B cell (primary cell): ENCODE data around the gene PHLDB3. TPM values are rescaled to one million over a fixed set of nuclear protein-coding genes. Genes with fewer than 3 reads are reported as not detected.

Source experiments
- ATAC-seq: fragments of 200-7000 bp; cut with Tn5 transposase; one replicate; pipeline ENCODE4 v1.10.0; 2021; ENCODE audit warnings: low read depth, mild to moderate bottlenecking, moderate number of reproducible peaks, moderate library complexity
- CTCF ChIA-PET: fragments of 350-600 bp; sonication (Branson Sonifier 250); formaldehyde crosslinking; loops from one replicate; lab custom pipeline; 2021; ENCODE audit warnings: antibody characterized with exemption, inconsistent platforms; lab: Charles Lee
- POLR2A ChIA-PET: fragments of 350-600 bp; sonication (Branson Sonifier 250); formaldehyde crosslinking; loops from one replicate; lab custom pipeline; 2021; ENCODE audit warnings: antibody characterized with exemption; lab: Charles Lee
- DNase-seq: peaks from one replicate; pipeline ENCODE4 v3.0.0; 2013
- H2AFZ ChIP-seq: 2 replicates; pipeline ENCODE4 v1.6.1; 2012; ENCODE audit warnings: mild to moderate bottlenecking, low read depth, low read length; ENCODE audit not compliant: insufficient read depth, poor library complexity, severe bottlenecking
- H3K27ac ChIP-seq, 2 donors: 1 replicate in 1 of 2; 2 replicates in 1 of 2; pipeline ENCODE4 v1.5.1; 2012 to 2013; ENCODE audit warnings: low read length in 2 of 2, mild to moderate bottlenecking in 2 of 2, moderate library complexity in 1 of 2
- H3K27me3 ChIP-seq, 4 experiments: fragments of 200-600 bp in 1 of 4; sonication (generic) in 1 of 4; replicated peaks in 1 of 4; 1 replicate in 2 of 4; 2 replicates in 2 of 4; pipeline versions ENCODE4 v1.6.1 to v1.7.0; 2013 to 2016; ENCODE audit warnings: low read length in 3 of 4, mild to moderate bottlenecking in 2 of 4, mixed read lengths in 1 of 4, moderate library complexity in 1 of 4; ENCODE audit not compliant: insufficient read depth in 4 of 4, control insufficient read depth in 3 of 4; ENCODE audit errors: control extremely low read depth in 1 of 4
- H3K36me3 ChIP-seq, 2 experiments: replicated peaks in 1 of 2; 1 replicate in 1 of 2; 2 replicates in 1 of 2; pipeline versions ENCODE4 v1.6.1 to v1.7.1; 2013; ENCODE audit warnings: low read length in 1 of 2; ENCODE audit not compliant: insufficient read depth in 2 of 2, control insufficient read depth in 1 of 2; ENCODE audit errors: control extremely low read depth in 1 of 2, extremely low read depth in 1 of 2
- H3K4me1 ChIP-seq, 2 donors: fragments of 200-600 bp in 1 of 2; sonication (generic) in 1 of 2; 1 replicate in 1 of 2; 2 replicates in 1 of 2; pipeline versions ENCODE4 v1.5.1 to v1.6.1; 2013 to 2017; ENCODE audit warnings: low read length in 2 of 2; ENCODE audit not compliant: control insufficient read depth in 2 of 2, insufficient read depth in 2 of 2
- H3K4me2 ChIP-seq: replicated peaks from 2 replicates; pipeline ENCODE3; 2012; ENCODE audit warnings: mild to moderate bottlenecking, low read depth, low read length; ENCODE audit not compliant: poor library complexity, severe bottlenecking
- H3K4me3 ChIP-seq, 5 experiments: fragments of 200-600 bp in 1 of 5; sonication (generic) in 1 of 5; 1 replicate in 3 of 5; 2 replicates in 2 of 5; pipeline versions ENCODE4 v1.5.1 to v1.7.0; 2011 to 2016; ENCODE audit warnings: low read length in 4 of 5, mild to moderate bottlenecking in 4 of 5, low read depth in 2 of 5, control low read depth in 1 of 5, moderate library complexity in 1 of 5; ENCODE audit not compliant: insufficient read depth in 1 of 5; ENCODE audit errors: control extremely low read depth in 1 of 5, extremely low read depth in 1 of 5
- H3K79me2 ChIP-seq: fragments of 200-600 bp; sonication (generic); one replicate; pipeline ENCODE4 v1.6.0; 2016; ENCODE audit warnings: low read length; ENCODE audit not compliant: control insufficient read depth, insufficient read depth
- H3K9ac ChIP-seq: fragments of 200-600 bp; sonication (generic); 2 replicates; pipeline ENCODE4 v1.6.1; 2017; ENCODE audit warnings: mild to moderate bottlenecking, low read length, moderate library complexity
- H3K9me3 ChIP-seq, 3 donors: one replicate each; pipeline versions ENCODE4 v1.6.1 to v1.7.1; 2013; ENCODE audit warnings: low read length in 2 of 3; ENCODE audit not compliant: control insufficient read depth in 2 of 3, insufficient read depth in 1 of 3; ENCODE audit errors: control extremely low read depth in 1 of 3
- H4K20me1 ChIP-seq: 2 replicates; pipeline ENCODE4 v1.6.0; 2012; ENCODE audit warnings: mild to moderate bottlenecking, low read length; ENCODE audit not compliant: insufficient read depth, control insufficient read depth, poor library complexity, severe bottlenecking
- H3K27ac Mint-ChIP-seq: one replicate; pipeline ENCODE4 v1.8.0; 2021; ENCODE audit warnings: mixed read lengths
- H3K27me3 Mint-ChIP-seq: one replicate; pipeline ENCODE4 v1.8.0; 2021; ENCODE audit warnings: mixed read lengths
- H3K4me1 Mint-ChIP-seq: one replicate; pipeline ENCODE4 v1.8.0; 2021; ENCODE audit warnings: mixed read lengths
- H3K4me3 Mint-ChIP-seq: one replicate; pipeline ENCODE4 v1.8.0; 2021; ENCODE audit warnings: mixed read lengths
- H3K9me3 Mint-ChIP-seq: one replicate; pipeline ENCODE4 v1.8.0; 2022; ENCODE audit warnings: mixed read lengths; ENCODE audit not compliant: insufficient read depth
- CTCF ChIP-seq: fragments of 200-600 bp; IDR thresholded peaks from one replicate; pipeline ENCODE4 v1.8.0; 2022; ENCODE audit warnings: antibody characterized with exemption, mild to moderate bottlenecking
- EZH2 ChIP-seq: IDR thresholded peaks from 2 replicates; pipeline ENCODE4 v1.6.1; 2012; ENCODE audit warnings: borderline replicate concordance, low read depth, mild to moderate bottlenecking, moderate library complexity, low read length; ENCODE audit not compliant: insufficient read depth, poor library complexity, severe bottlenecking
- WGBS: methylation state at CpG from one replicate; pipeline ENCODE4 v1.1.5; 2013; ENCODE audit warnings: missing lambda C conversion rate; ENCODE audit not compliant: insufficient coverage; 5-methylcytosine and 5-hydroxymethylcytosine counted together
- intact Hi-C: fragments of 100-400 bp; cut with micrococcal nuclease; formaldehyde crosslinking; loops from one replicate; pipeline ENCODE4 v1.10.0; 2022
- polyA plus RNA-seq: library from polyadenylated mRNA; depleted of rRNA; stranded (reverse); fragments of >200 nt; gene quantifications from 2 replicates; pipeline ENCODE4 v1.2.3, GENCODE V29; 2012
- total RNA-seq, 2 donors: library from RNA; stranded (reverse); fragments of 120-200 nt in 1 of 2; gene quantifications; 1 replicate in 1 of 2; 2 replicates in 1 of 2; pipeline versions ENCODE4 v1.2.3 to v1.2.4, GENCODE V29; 2013 to 2022

The PHLDB3 gene
- total and polyA plus RNA-seq, 2 donors (not counting 1 experiment from before 2014, with no cell fraction given), result 10.2 to 30.7 TPM

GRCh38 chr19:43503501-43504425, 783 bp downstream of the PHLDB3 start:
- CTCF ChIA-PET, result interaction anchor here (0.7 to 3.6 kb wide), 7 partner anchors 15 to 71 kb away, joined by 3 to 45 read pairs (median 6); no protein-coding TSS in a partner anchor
- DNase-seq, result peak; percentile 97
- 2% methylated on average over 60 of the region's 64 CpGs for WGBS
- H3K27ac Mint-ChIP-seq, result peak overlapping the region; percentile 98
- no peak for TF ChIP-seq CTCF
- no peak for TF ChIP-seq EZH2
- no peaks in the 10 kb centered on the region for H3K79me2 ChIP-seq
- ATAC-seq, result peak; percentile 95
- peak overlapping the region; percentile 65 to 97 (median 76) for H3K4me3 ChIP-seq
- H3K27me3 ChIP-seq, result no peaks in the 10 kb centered on the region
- peaks cover 12 to 22% of the 10 kb centered on the region in 2 donors for H3K4me1 ChIP-seq
- intact Hi-C loops, result loop anchor here (1.0 kb wide), 5 partner anchors 16 to 251 kb away; partner anchors contain the start of genes SMG9 and ZNF575
- H3K9ac ChIP-seq, result peak overlapping the region; percentile 87
- no peaks in the 10 kb centered on the region for H4K20me1 ChIP-seq
- no peaks in the 10 kb centered on the region for H3K9me3 Mint-ChIP-seq
- H2AFZ ChIP-seq, result peak overlapping the region; percentile 98
- H3K4me3 Mint-ChIP-seq, result peak overlapping the region; percentile 95
- peaks cover 23% of the 10 kb centered on the region for H3K4me1 Mint-ChIP-seq
- no peaks in the 10 kb centered on the region for H3K9me3 ChIP-seq
- H3K36me3 ChIP-seq, result peaks cover 1 to 2% of the 10 kb centered on the region in 2 experiments
- H3K27ac ChIP-seq, result peak overlapping the region; percentile 80 to 82
- H3K27me3 Mint-ChIP-seq, result no peaks in the 10 kb centered on the region
- POLR2A ChIA-PET, result interaction anchor here (0.5 to 2.9 kb wide), 9 partner anchors 14 to 105 kb away, joined by 3 to 13 read pairs (median 5); partner anchors contain the start of genes ETHE1 and ZNF575
- peak overlapping the region; percentile 99 for H3K4me2 ChIP-seq
